Esophagus squamous epithelium (tissue), 4 donors: ENCODE results near the gene SLC25A41.

ENCODE experiments used
- CTCF ChIP-seq, 6 experiments: fragments of 450-650 bp in 4 of 6; fragments of 200-600 bp in 2 of 6; sonication (generic) in 2 of 6; IDR thresholded peaks; one replicate each; pipeline ENCODE4 v1.5.1; 2016 to 2019; ENCODE audit warnings: antibody characterized with exemption in 6 of 6, mild to moderate bottlenecking in 4 of 6, moderate library complexity in 4 of 6
- POLR2A ChIP-seq, 4 donors: fragments of 450-650 bp; IDR thresholded peaks; one replicate each; pipeline ENCODE4 v1.6.1; 2017; ENCODE audit warnings: antibody characterized with exemption in 4 of 4, mild to moderate bottlenecking in 4 of 4, moderate library complexity in 3 of 4

- TF ChIP-seq CTCF (IDR thresholded peaks at IDR 0.05) (no peak), POLR2A (IDR thresholded peaks at IDR 0.05) (no peak)
Measured at GRCh38 chr19:6423499-6424194, 9.9 kb downstream of the SLC25A41 start.
